ENCODE results near the gene ZNF485.

DNA sequence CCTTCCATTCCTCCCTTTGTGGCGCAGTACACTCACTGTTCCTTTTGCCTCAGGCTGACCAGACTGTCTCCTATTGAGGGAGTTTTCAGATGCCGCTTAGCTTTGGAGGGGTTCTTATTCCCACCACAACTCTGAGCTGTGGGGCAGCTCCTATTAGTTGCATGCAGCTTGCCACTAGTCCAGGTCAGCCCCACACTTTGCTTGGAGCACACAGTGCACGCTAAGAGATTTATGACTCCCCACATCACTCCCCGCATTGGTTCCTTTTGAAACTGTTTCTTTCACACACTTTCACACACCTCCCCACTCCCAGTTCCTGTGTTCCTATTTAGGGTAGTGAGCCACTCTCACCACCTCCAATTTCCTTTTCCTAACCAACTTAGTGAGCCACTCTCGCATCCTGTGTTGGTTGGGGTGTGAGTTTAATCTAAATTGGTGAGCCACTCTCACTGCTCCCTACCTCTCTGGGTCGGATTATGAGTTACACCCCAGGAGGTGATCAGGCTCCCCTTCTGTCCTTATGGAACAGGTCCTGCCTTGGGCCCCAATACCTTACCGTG is 10.4 kb upstream of the ZNF485 start:
- TF ChIP-seq, protein P1, sequence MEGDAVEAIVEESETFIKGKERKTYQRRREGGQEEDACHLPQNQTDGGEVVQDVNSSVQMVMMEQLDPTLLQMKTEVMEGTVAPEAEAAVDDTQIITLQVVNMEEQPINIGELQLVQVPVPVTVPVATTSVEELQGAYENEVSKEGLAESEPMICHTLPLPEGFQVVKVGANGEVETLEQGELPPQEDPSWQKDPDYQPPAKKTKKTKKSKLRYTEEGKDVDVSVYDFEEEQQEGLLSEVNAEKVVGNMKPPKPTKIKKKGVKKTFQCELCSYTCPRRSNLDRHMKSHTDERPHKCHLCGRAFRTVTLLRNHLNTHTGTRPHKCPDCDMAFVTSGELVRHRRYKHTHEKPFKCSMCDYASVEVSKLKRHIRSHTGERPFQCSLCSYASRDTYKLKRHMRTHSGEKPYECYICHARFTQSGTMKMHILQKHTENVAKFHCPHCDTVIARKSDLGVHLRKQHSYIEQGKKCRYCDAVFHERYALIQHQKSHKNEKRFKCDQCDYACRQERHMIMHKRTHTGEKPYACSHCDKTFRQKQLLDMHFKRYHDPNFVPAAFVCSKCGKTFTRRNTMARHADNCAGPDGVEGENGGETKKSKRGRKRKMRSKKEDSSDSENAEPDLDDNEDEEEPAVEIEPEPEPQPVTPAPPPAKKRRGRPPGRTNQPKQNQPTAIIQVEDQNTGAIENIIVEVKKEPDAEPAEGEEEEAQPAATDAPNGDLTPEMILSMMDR (IDR thresholded peaks at IDR 0.05) = no peak
- no peak for TF ChIP-seq EZH2 (IDR thresholded peaks at IDR 0.05; ENCODE audit: borderline replicate concordance, insufficient read depth, low read depth, low read length, poor library complexity, severe bottlenecking)

Data from B cell (primary cell).